HepG2 (cell line): ENCODE results near the gene ISOC2.

Source experiments
- ATF3 ChIP-seq: sonication (generic); formaldehyde crosslinking; IDR thresholded peaks from 2 replicates; pipeline ENCODE4 v1.4.0; 2020; ENCODE audit warnings: missing genetic modification reagents
- NFYB ChIP-seq: sonication (generic); formaldehyde crosslinking; IDR thresholded peaks from 2 replicates; pipeline ENCODE4 v1.4.0; 2020; ENCODE audit warnings: missing genetic modification reagents
- NR2F1 ChIP-seq, 2 experiments: fragments of 450-650 bp in 1 of 2; formaldehyde crosslinking in 1 of 2; IDR thresholded peaks; 2 replicates each; pipeline versions ENCODE4 v1.5.0 to v1.6.1; 2016 to 2020; ENCODE audit warnings: mild to moderate bottlenecking in 1 of 2, missing compliant biosample characterization in 1 of 2, missing genetic modification reagents in 1 of 2, moderate library complexity in 1 of 2
- ONECUT2 ChIP-seq: sonication (generic); formaldehyde crosslinking; IDR thresholded peaks from 2 replicates; pipeline ENCODE4 v1.4.0; 2020; ENCODE audit warnings: missing genetic modification reagents
- POLR2A ChIP-seq, 2 experiments: IDR thresholded peaks; 2 replicates each; pipeline ENCODE4 v1.6.1; 2011; ENCODE audit warnings: low read depth in 2 of 2, low read length in 2 of 2, mild to moderate bottlenecking in 1 of 2, moderate library complexity in 1 of 2; ENCODE audit not compliant: insufficient read depth in 1 of 2
- SETDB1 ChIP-seq: sonication (generic); formaldehyde crosslinking; IDR thresholded peaks from 2 replicates; pipeline ENCODE4 v1.5.1; 2020; ENCODE audit warnings: missing genetic modification reagents, mild to moderate bottlenecking, borderline replicate concordance
- TBL1XR1 ChIP-seq: fragments of 150-350 bp; IDR thresholded peaks from 2 replicates; pipeline ENCODE4 v1.6.1; 2014; ENCODE audit warnings: borderline replicate concordance, low read length; ENCODE audit not compliant: partially characterized antibody
- ZNF350 ChIP-seq: sonication (generic); formaldehyde crosslinking; IDR thresholded peaks from 2 replicates; pipeline ENCODE4 v1.4.0; 2020; ENCODE audit warnings: mild to moderate bottlenecking, low read depth, missing genetic modification reagents, borderline replicate concordance
- ZNF660 ChIP-seq: sonication (generic); formaldehyde crosslinking; IDR thresholded peaks from 2 replicates; pipeline ENCODE4 v1.5.1; 2020; ENCODE audit warnings: mild to moderate bottlenecking, low read depth, missing genetic modification reagents, borderline replicate concordance

GRCh38 chr19:55477905-55478304 is 16.5 kb upstream of the ISOC2 start:
- TF ChIP-seq NFYB (CRISPR knock-in tag) = no peak
- no peak for TF ChIP-seq TBL1XR1
- TF ChIP-seq ONECUT2 = no peak
- TF ChIP-seq SETDB1 (CRISPR knock-in tag) = no peak
- TF ChIP-seq POLR2A (IDR thresholded peaks at IDR 0.05; ENCODE audit: insufficient read depth in 1 of 2, low read depth in 2 of 2, low read length in 2 of 2) = no peak
- no peak for TF ChIP-seq ZNF660 (CRISPR knock-in tag)
- no peak for TF ChIP-seq ZNF350 (CRISPR knock-in tag)
- TF ChIP-seq ATF3 (CRISPR knock-in tag) = no peak
- no peak for TF ChIP-seq NR2F1 (CRISPR knock-in tag; IDR thresholded peaks at IDR 0.05)
